H1 (cell line): Measurements from ENCODE around the gene ITPK1. TPM values are rescaled to one million over a fixed set of nuclear protein-coding genes. Genes with fewer than 3 reads are reported as not detected.

Source experiments
- CTCF ChIA-PET: fragments of 300-600 bp; sonication (Branson Sonifier 250); formaldehyde crosslinking; loops from one replicate; lab custom pipeline; 2021; ENCODE audit not compliant: partially characterized antibody; lab: Charles Lee
- POLR2A ChIA-PET: fragments of 300-600 bp; sonication (Branson Sonifier 250); formaldehyde crosslinking; loops from one replicate; lab custom pipeline; 2021; ENCODE audit warnings: inconsistent platforms; ENCODE audit not compliant: partially characterized antibody; lab: Charles Lee
- DNase-seq, 2 experiments: peaks; one replicate each; pipeline versions ENCODE4 v3.0.0 to v3.0.0-alpha.2; 2010 to 2022; ENCODE audit warnings: low spot score in 2 of 2, low read depth in 1 of 2, mixed read lengths in 1 of 2
- FAIRE-seq: peaks from 2 replicates; lab custom pipeline; 2011; peaks lifted over from hg19 to GRCh38; lab: Jason Lieb, UNC
- H2AFZ ChIP-seq: 2 replicates; pipeline ENCODE4 v1.8.1; 2012; ENCODE audit warnings: low read length, inconsistent platforms
- H2AK5ac ChIP-seq: 2 replicates; pipeline ENCODE4 v1.6.1; 2013; ENCODE audit warnings: low read depth, low read length
- H2BK120ac ChIP-seq: replicated peaks from 2 replicates; pipeline ENCODE3; 2013; ENCODE audit warnings: low read depth, low read length, inconsistent platforms
- H2BK12ac ChIP-seq: 2 replicates; pipeline ENCODE4 v1.6.1; 2013; ENCODE audit warnings: low read depth, low read length
- H2BK15ac ChIP-seq: 2 replicates; pipeline ENCODE4 v1.6.1; 2013; ENCODE audit warnings: low read length
- H2BK20ac ChIP-seq: 2 replicates; pipeline ENCODE4 v1.6.1; 2013; ENCODE audit warnings: low read length
- H2BK5ac ChIP-seq: 2 replicates; pipeline ENCODE4 v1.6.1; 2013; ENCODE audit warnings: low read depth, low read length
- H3K14ac ChIP-seq: 2 replicates; pipeline ENCODE4 v1.6.1; 2013; ENCODE audit warnings: inconsistent platforms; ENCODE audit not compliant: insufficient read length
- H3K18ac ChIP-seq: 2 replicates; pipeline ENCODE4 v1.6.1; 2013; ENCODE audit warnings: low read length; ENCODE audit errors: extremely low read depth
- H3K23ac ChIP-seq: 2 replicates; pipeline ENCODE4 v1.6.1; 2013; ENCODE audit warnings: inconsistent platforms; ENCODE audit not compliant: insufficient read length
- H3K23me2 ChIP-seq: 2 replicates; pipeline ENCODE4 v1.6.1; 2013; ENCODE audit warnings: low read depth, low read length
- H3K27ac ChIP-seq: 2 replicates; pipeline ENCODE4 v1.6.1; 2011; ENCODE audit warnings: low read depth, low read length, inconsistent platforms
- H3K27me3 ChIP-seq, 4 experiments: replicated peaks in 1 of 4; 1 replicate in 1 of 4; 2 replicates in 3 of 4; pipeline versions ENCODE4 v1.6.1 to v1.8.1; 2011 to 2013; ENCODE audit warnings: low read length in 3 of 4, mild to moderate bottlenecking in 3 of 4, inconsistent platforms in 2 of 4, mixed read lengths in 2 of 4, moderate library complexity in 1 of 4; ENCODE audit not compliant: control insufficient read depth in 3 of 4, insufficient read depth in 3 of 4; ENCODE audit errors: extremely low read depth in 1 of 4
- H3K36me3 ChIP-seq, 4 experiments: 2 replicates each; pipeline versions ENCODE4 v1.6.1 to v1.8.1; 2011 to 2013; ENCODE audit warnings: mild to moderate bottlenecking in 4 of 4, low read length in 3 of 4, moderate library complexity in 2 of 4, control low read depth in 1 of 4, inconsistent platforms in 1 of 4; ENCODE audit not compliant: insufficient read depth in 4 of 4, control insufficient read depth in 2 of 4
- H3K4ac ChIP-seq: replicated peaks from 2 replicates; pipeline ENCODE3; 2013; ENCODE audit warnings: low read length, low read depth, mixed read lengths, inconsistent platforms; ENCODE audit not compliant: insufficient read length
- H3K4me1 ChIP-seq, 4 experiments: replicated peaks in 1 of 4; 1 replicate in 1 of 4; 2 replicates in 3 of 4; pipeline versions ENCODE4 v1.6.1 to v1.8.1; 2011 to 2013; ENCODE audit warnings: low read length in 3 of 4, inconsistent platforms in 2 of 4, mixed read lengths in 1 of 4; ENCODE audit not compliant: insufficient read depth in 4 of 4, control insufficient read depth in 3 of 4
- H3K4me2 ChIP-seq, 2 experiments: 2 replicates each; pipeline versions ENCODE4 v1.6.1 to v1.8.1; 2011 to 2013; ENCODE audit warnings: low read depth in 2 of 2, low read length in 2 of 2, control low read depth in 1 of 2, inconsistent platforms in 1 of 2, mild to moderate bottlenecking in 1 of 2; ENCODE audit not compliant: insufficient read depth in 1 of 2
- H3K4me3 ChIP-seq, 4 experiments: fragments of 200-600, 300-600 bp in 1 of 4; sonication (generic), shearing (Covaris generic), sonication (Bioruptor Twin) in 1 of 4; 2 replicates each; pipeline versions ENCODE4 v1.5.1 to v1.8.1; 2011 to 2016; ENCODE audit warnings: low read length in 4 of 4, low read depth in 3 of 4, control low read depth in 2 of 4, inconsistent platforms in 2 of 4, mild to moderate bottlenecking in 2 of 4, mixed read lengths in 1 of 4, moderate library complexity in 1 of 4; ENCODE audit not compliant: insufficient read depth in 2 of 4; ENCODE audit errors: extremely low read depth in 1 of 4
- H3K56ac ChIP-seq: replicated peaks from 2 replicates; pipeline ENCODE3; 2013; ENCODE audit warnings: low read depth, mild to moderate bottlenecking, mixed read lengths, low read length, inconsistent platforms; ENCODE audit not compliant: insufficient read length
- H3K79me1 ChIP-seq: 2 replicates; pipeline ENCODE4 v1.6.1; 2013; ENCODE audit warnings: low read depth, low read length, control low read depth
- H3K79me2 ChIP-seq, 2 experiments: 2 replicates each; pipeline versions ENCODE4 v1.6.1 to v1.8.1; 2012 to 2013; ENCODE audit warnings: low read length in 2 of 2, mild to moderate bottlenecking in 2 of 2, inconsistent platforms in 1 of 2; ENCODE audit not compliant: insufficient read depth in 2 of 2, control insufficient read depth in 1 of 2
- H3K9ac ChIP-seq, 4 experiments: replicated peaks in 1 of 4; 1 replicate in 1 of 4; 2 replicates in 3 of 4; pipeline versions ENCODE4 v1.6.1 to v1.8.1; 2011 to 2013; ENCODE audit warnings: low read depth in 3 of 4, low read length in 3 of 4, control low read depth in 2 of 4, mild to moderate bottlenecking in 2 of 4, moderate library complexity in 2 of 4, inconsistent platforms in 1 of 4; ENCODE audit errors: extremely low read depth in 1 of 4
- H3K9me3 ChIP-seq, 2 experiments: 2 replicates each; pipeline versions ENCODE4 v1.6.1 to v1.8.1; 2012 to 2013; ENCODE audit warnings: mild to moderate bottlenecking in 2 of 2, moderate library complexity in 2 of 2, control low read depth in 1 of 2, inconsistent platforms in 1 of 2, low read depth in 1 of 2, low read length in 1 of 2, mixed read lengths in 1 of 2; ENCODE audit not compliant: insufficient read depth in 2 of 2
- H4K20me1 ChIP-seq, 2 experiments: replicated peaks in 1 of 2; 2 replicates each; pipeline versions ENCODE3 to v1.8.1; 2011 to 2013; ENCODE audit warnings: inconsistent platforms in 2 of 2, low read length in 2 of 2, mild to moderate bottlenecking in 1 of 2; ENCODE audit not compliant: insufficient read depth in 2 of 2, control insufficient read depth in 1 of 2
- H4K5ac ChIP-seq: 2 replicates; pipeline ENCODE4 v1.6.1; 2013; ENCODE audit warnings: low read length, low read depth, mixed read lengths, inconsistent platforms; ENCODE audit not compliant: insufficient read length
- H4K8ac ChIP-seq: 2 replicates; pipeline ENCODE4 v1.8.0; 2013; ENCODE audit warnings: mild to moderate bottlenecking, moderate library complexity, low read length, inconsistent platforms; ENCODE audit not compliant: insufficient read depth; ENCODE audit errors: extremely low read depth
- H4K91ac ChIP-seq: replicated peaks from 2 replicates; pipeline ENCODE3; 2013; ENCODE audit warnings: low read length, mixed read lengths, inconsistent platforms; ENCODE audit not compliant: insufficient read length
- ASH2L ChIP-seq: fragments of 200-600, 300-600 bp; sonication (generic); IDR thresholded peaks from one replicate; pipeline ENCODE4 v1.7.1; 2017; ENCODE audit warnings: low read length
- CEBPB ChIP-seq: IDR thresholded peaks from 2 replicates; pipeline ENCODE4 v1.6.1; 2012; ENCODE audit warnings: low read depth, low read length
- CREB1 ChIP-seq: IDR thresholded peaks from 2 replicates; pipeline ENCODE4 v1.6.1; 2012; ENCODE audit warnings: inconsistent platforms
- EGR1 ChIP-seq: IDR thresholded peaks from 2 replicates; pipeline ENCODE4 v1.6.1; 2011; ENCODE audit warnings: low read depth, low read length, borderline replicate concordance
- KDM1A ChIP-seq: fragments of 200-600, 300-600 bp; sonication (generic); IDR thresholded peaks from 2 replicates; pipeline ENCODE4 v1.7.1; 2016; ENCODE audit warnings: mild to moderate bottlenecking, low read length, borderline replicate concordance
- KDM5A ChIP-seq: fragments of 200-600 bp; IDR thresholded peaks from 2 replicates; pipeline ENCODE4 v1.7.1; 2012; ENCODE audit warnings: mild to moderate bottlenecking, low read length, inconsistent platforms, mixed read lengths
- POLR2A ChIP-seq, 2 experiments: IDR thresholded peaks; 1 replicate in 1 of 2; 2 replicates in 1 of 2; pipeline ENCODE4 v1.6.1; 2011; ENCODE audit warnings: low read depth in 2 of 2, low read length in 2 of 2, mild to moderate bottlenecking in 2 of 2; ENCODE audit errors: control extremely low read depth in 1 of 2
- WGBS, 2 experiments: shearing (Covaris generic) in 1 of 2; methylation state at CpG; one replicate each; pipeline versions ENCODE4 v1.1.6 to v1.1.7; 2013 to 2015; ENCODE audit warnings: low lambda C conversion rate in 2 of 2, mixed read lengths in 2 of 2, inconsistent platforms in 1 of 2, low coverage in 1 of 2, missing lambda C conversion rate in 1 of 2; ENCODE audit not compliant: insufficient replicate concordance in 2 of 2, insufficient coverage in 1 of 2, insufficient read length in 1 of 2; ENCODE audit errors: extremely low coverage in 1 of 2, missing lambda C conversion rate in 1 of 2; 5-methylcytosine and 5-hydroxymethylcytosine counted together
- polyA plus RNA-seq, 7 experiments: library from polyadenylated mRNA; depleted of rRNA in 3 of 7; stranded (reverse) in 5 of 7; unstranded in 2 of 7; fragments of >200 nt in 5 of 7; fragments of 200-250 nt in 2 of 7; gene quantifications; 1 replicate in 5 of 7; 2 replicates in 1 of 7; 4 replicates in 1 of 7; pipeline versions ENCODE4 v1.2.1 to v1.2.3, GENCODE V29; 2011 to 2013; ENCODE audit warnings: missing spikeins in 2 of 7, mixed read lengths in 2 of 7
- total RNA-seq: library from RNA; stranded (reverse); fragmentation: NEBNext Ultra II Directional; extraction: Animal tissue kit (Norgen Biotek cat#: 25700); gene quantifications from 2 replicates; pipeline ENCODE4 v1.2.1, GENCODE V29; 2021

ITPK1 gene
- total and polyA plus RNA-seq, 2 of the 8 experiments (the other 6 are each of a cell fraction or from before 2014, with no cell fraction given) = 108 to 143 TPM

GRCh38 chr14:92895352-92895878 lies 220.3 kb downstream of the ITPK1 start:
- Histone ChIP-seq H2AK5ac (no peak overlapping the region), H3K79me1 (no peaks in the 10 kb centered on the region), H2AFZ (no peak overlapping the region), H2BK15ac (no peak overlapping the region), H4K20me1 (no peaks in the 10 kb centered on the region), H3K56ac (no peak overlapping the region), H3K18ac (no peak overlapping the region), H4K91ac (no peak overlapping the region), H4K5ac (no peak overlapping the region), H3K4me1 (peaks cover 0 to 2% (median 0%) of the 10 kb centered on the region in 4 experiments; a peak in 2 of 7 replicates), H3K4me2 (no peak overlapping the region), H2BK20ac (no peak overlapping the region), H3K36me3 (no peaks in the 10 kb centered on the region), H4K8ac (no peak overlapping the region), H3K23ac (no peak overlapping the region), H3K14ac (no peak overlapping the region), H3K9me3 (no peaks in the 10 kb centered on the region), H3K79me2 (no peaks in the 10 kb centered on the region), H2BK5ac (no peak overlapping the region), H3K23me2 (no peaks in the 10 kb centered on the region), H3K27ac (no peak overlapping the region), H2BK120ac (no peak overlapping the region), H3K4ac (no peak overlapping the region), H3K27me3 (no peaks in the 10 kb centered on the region), H3K9ac (no peak overlapping the region), H3K4me3 (no peak overlapping the region), H2BK12ac (no peak overlapping the region)
- DNase-seq = no peak
- CTCF ChIA-PET = interaction anchor here (0.9 kb wide), 1 partner anchor 17 kb away, joined by 3 read pairs; no protein-coding TSS in a partner anchor
- no peak for FAIRE-seq
- TF ChIP-seq CREB1 (no peak), CEBPB (no peak), POLR2A (IDR thresholded peaks at IDR 0.05; ENCODE audit: control extremely low read depth in 1 of 2, low read depth in 2 of 2, low read length in 2 of 2) (no peak), ASH2L (no peak), KDM1A (no peak), EGR1 (no peak), KDM5A (no peak)
- POLR2A ChIA-PET = no interaction called here
- WGBS, 2 experiments = 91% methylated on average over 4 of the region's 4 CpGs; no CpG with 5 or more reads in 1 of the 2 experiments
